K562 (cell line): ENCODE measurements around the gene FBXO22. TPM values are rescaled to one million over a fixed set of nuclear protein-coding genes. Genes with fewer than 3 reads are reported as not detected.

Experiments
- BRD4 ChIP-seq: fragments of 200-600 bp; sonication (generic); IDR thresholded peaks from 2 replicates; pipeline ENCODE4 v1.6.1; 2017; ENCODE audit warnings: inconsistent platforms
- C11orf30 ChIP-seq: fragments of 450-650 bp; IDR thresholded peaks from 2 replicates; pipeline ENCODE4 v1.6.1; 2016; ENCODE audit warnings: low read depth, mild to moderate bottlenecking
- ESRRA ChIP-seq: fragments of 450-650 bp; IDR thresholded peaks from 2 replicates; pipeline ENCODE4 v1.6.1; 2014; ENCODE audit warnings: low read depth, mild to moderate bottlenecking, moderate library complexity, borderline replicate concordance
- GTF2F1 ChIP-seq: IDR thresholded peaks from 2 replicates; pipeline ENCODE4 v1.6.1; 2011; ENCODE audit warnings: low read depth, low read length, improper control_type of control experiment
- HDAC8 ChIP-seq: fragments of 450-650 bp; IDR thresholded peaks from 2 replicates; pipeline ENCODE4 v1.6.1; 2016; ENCODE audit warnings: mild to moderate bottlenecking, missing genetic modification characterization, moderate library complexity, missing compliant biosample characterization
- HIVEP1 ChIP-seq: fragments of 250-450 bp; sonication (Bioruptor Pico); IDR thresholded peaks from 2 replicates; pipeline ENCODE4 v1.4.0; 2020; ENCODE audit warnings: mild to moderate bottlenecking
- MAFK ChIP-seq: IDR thresholded peaks from 2 replicates; pipeline ENCODE4 v1.6.1; 2011; ENCODE audit warnings: low read length, improper control_type of control experiment
- MIER1 ChIP-seq: fragments of 450-650 bp; IDR thresholded peaks from 2 replicates; pipeline ENCODE4 v1.6.1; 2016; ENCODE audit warnings: antibody characterized with exemption, mild to moderate bottlenecking, low read depth
- NFATC3 ChIP-seq: fragments of 450-650 bp; IDR thresholded peaks from 2 replicates; pipeline ENCODE4 v1.6.1; 2017; ENCODE audit warnings: mild to moderate bottlenecking
- NFE2 ChIP-seq: IDR thresholded peaks from 2 replicates; pipeline ENCODE4 v1.6.1; 2014; ENCODE audit warnings: antibody characterized with exemption, low read depth
- PPARD ChIP-seq: fragments of 250-450 bp; sonication (Bioruptor Pico); IDR thresholded peaks from 2 replicates; pipeline ENCODE4 v1.8.0; 2022; ENCODE audit warnings: inconsistent platforms, mild to moderate bottlenecking, moderate library complexity
- PURB ChIP-seq: sonication (generic); formaldehyde crosslinking; IDR thresholded peaks from 2 replicates; pipeline ENCODE4 v1.9.0; 2021; ENCODE audit warnings: low read depth, mild to moderate bottlenecking, missing genetic modification reagents
- RFX1 ChIP-seq: fragments of 450-650 bp; IDR thresholded peaks from 2 replicates; pipeline ENCODE4 v1.6.1; 2016; ENCODE audit warnings: mild to moderate bottlenecking, moderate library complexity
- SMARCC2 ChIP-seq: fragments of 450-650 bp; IDR thresholded peaks from 2 replicates; pipeline ENCODE4 v1.6.1; 2017; ENCODE audit warnings: antibody characterized with exemption, moderate library complexity, mild to moderate bottlenecking, low read depth
- SRF ChIP-seq, 2 experiments: fragments of 250-450, 450-650 bp in 1 of 2; sonication (Bioruptor Pico) in 1 of 2; sonication (generic) in 1 of 2; formaldehyde crosslinking; IDR thresholded peaks; 2 replicates each; pipeline versions ENCODE4 v1.5.0 to v1.5.1; 2020 to 2022; ENCODE audit warnings: mild to moderate bottlenecking in 1 of 2, missing genetic modification reagents in 1 of 2
- TSC22D4 ChIP-seq: fragments of 450-650 bp; IDR thresholded peaks from 2 replicates; pipeline ENCODE4 v1.6.1; 2016; ENCODE audit warnings: missing genetic modification characterization, missing biosample characterization, control low read depth
- ZNF431 ChIP-seq: sonication (generic); formaldehyde crosslinking; IDR thresholded peaks from 2 replicates; pipeline ENCODE4 v1.8.0; 2022; ENCODE audit warnings: mild to moderate bottlenecking, missing genetic modification reagents
- ZNF444 ChIP-seq: fragments of 250-450 bp; sonication (Bioruptor Pico); IDR thresholded peaks from 2 replicates; pipeline ENCODE4 v1.4.0; 2020; ENCODE audit warnings: mild to moderate bottlenecking, moderate library complexity
- ZNF449 ChIP-seq: fragments of 250-450 bp; sonication (Bioruptor Pico); IDR thresholded peaks from 2 replicates; pipeline ENCODE4 v1.8.0; 2022; ENCODE audit warnings: moderate library complexity, mild to moderate bottlenecking, inconsistent platforms
- ZNF830 ChIP-seq: fragments of 250-450 bp; sonication (Bioruptor Pico); IDR thresholded peaks from 2 replicates; pipeline ENCODE4 v1.5.0; 2021; ENCODE audit warnings: mild to moderate bottlenecking
- polyA plus RNA-seq, 8 experiments: library from polyadenylated mRNA; depleted of rRNA in 4 of 8; stranded (reverse) in 5 of 8; unstranded in 3 of 8; fragments of >200 nt; fragmentation: Nextera tagmentation in 2 of 8; fragmentation: Illumina TruSeq in 1 of 8; extraction: Ambion mirVana in 2 of 8; extraction: Trizol in 1 of 8; gene quantifications; 2 replicates each; pipeline versions ENCODE4 v1.2.1 to v1.2.3, GENCODE V29; 2011 to 2014; ENCODE audit warnings: inconsistent platforms in 1 of 8, missing spikeins in 1 of 8
- total RNA-seq, 7 experiments: library from RNA; depleted of rRNA in 6 of 7; stranded (reverse); fragments of >200 nt in 6 of 7; fragmentation: Illumina TruSeq in 2 of 7; extraction: Trizol in 2 of 7; gene quantifications; 2 replicates each; pipeline versions ENCODE4 v1.2.1 to v1.2.3, GENCODE V29; 2011 to 2021; ENCODE audit warnings: low replicate concordance in 1 of 7
- TF ChIP-seq, protein P1 (sequence below): fragments of 250-450 bp; sonication (Bioruptor Pico); IDR thresholded peaks from 2 replicates; pipeline ENCODE4 v1.5.0; 2022; ENCODE audit warnings: mild to moderate bottlenecking
- TF ChIP-seq, protein P2 (sequence below): fragments of 450-650 bp; formaldehyde crosslinking; IDR thresholded peaks from 2 replicates; pipeline ENCODE4 v1.4.0; 2020; ENCODE audit warnings: mild to moderate bottlenecking, moderate library complexity
- TF ChIP-seq, protein P3 (sequence below): fragments of 450-650 bp; IDR thresholded peaks from 2 replicates; pipeline ENCODE4 v1.6.1; 2018; ENCODE audit warnings: mild to moderate bottlenecking, low read depth; ENCODE audit not compliant: partially characterized antibody

The FBXO22 gene
- total and polyA plus RNA-seq, 9 of the 15 experiments (the other 6 are each of a cell fraction or from before 2014, with no cell fraction given) = 24.4 to 99.4 (median 66.5) TPM

DNA sequence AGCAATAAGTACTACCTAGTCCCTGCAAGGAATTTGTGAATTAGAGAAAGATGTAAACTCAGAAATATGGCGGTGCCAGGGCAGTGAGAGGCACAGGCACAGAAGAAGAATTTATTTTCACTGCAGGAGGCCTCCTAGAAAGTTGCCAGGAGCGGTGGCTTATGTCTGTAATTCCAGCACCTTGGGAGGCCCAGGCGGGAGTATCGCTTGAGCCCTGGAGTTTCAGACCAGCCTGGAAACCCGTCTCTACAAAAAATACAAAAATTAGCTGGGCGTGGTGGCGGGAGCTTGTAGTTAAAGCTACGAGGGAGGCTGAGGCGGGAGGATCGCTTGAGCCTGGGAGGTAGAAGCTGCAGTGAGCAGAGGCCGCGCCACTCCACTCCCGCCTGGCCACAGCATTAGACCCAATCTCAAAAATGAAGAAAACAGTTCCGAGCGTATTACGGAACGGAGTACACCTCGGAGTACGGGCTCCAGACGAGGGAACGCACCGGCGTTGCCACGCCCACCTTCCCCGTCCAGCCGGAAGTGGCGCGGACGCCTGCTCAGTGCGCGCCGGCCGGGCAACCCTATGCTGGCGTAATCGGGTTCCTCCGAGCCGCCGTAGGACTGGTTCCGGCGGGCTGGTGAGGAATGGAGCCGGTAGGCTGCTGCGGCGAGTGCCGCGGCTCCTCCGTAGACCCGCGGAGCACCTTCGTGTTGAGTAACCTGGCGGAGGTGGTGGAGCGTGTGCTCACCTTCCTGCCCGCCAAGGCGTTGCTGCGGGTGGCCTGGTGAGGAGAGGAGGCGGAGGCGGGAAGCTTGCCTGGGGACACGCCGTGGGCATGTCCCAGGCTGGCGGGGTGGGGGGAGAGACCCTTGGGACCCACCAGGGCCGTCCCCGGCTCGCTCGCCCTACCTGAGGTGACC is at the start of gene FBXO22 (continued):
- TF ChIP-seq ZNF830 (CRISPR knock-in tag) (0 out of 2 replicates have a peak, but pooled peaks have one; percentile 18), SRF (CRISPR knock-in tag; IDR thresholded peaks at IDR 0.05) (peak in 1 of 2 experiments; percentile 11; a peak in 1 of 4 replicates), SMARCC2 (no peak), NFE2 (0 out of 2 replicates have a peak, but pooled peaks have one; percentile 18), NFATC3 (no peak), RFX1 (peak; percentile 27; the same call in 1 of the 2 replicates), ZNF431 (CRISPR knock-in tag) (0 out of 2 replicates have a peak, but pooled peaks have one; percentile 43), HDAC8 (tag) (no peak), PURB (CRISPR knock-in tag) (no peak), PPARD (CRISPR knock-in tag) (no peak), TSC22D4 (tag) (no peak), MIER1 (no peak), GTF2F1 (no peak), ZNF449 (no peak), MAFK (no peak), ZNF444 (CRISPR knock-in tag) (no peak), ESRRA (peak; percentile 45; the same call in 1 of the 2 replicates), HIVEP1 (no peak), C11orf30 (peak; percentile 89), BRD4 (no peak)
- TF ChIP-seq, protein P1, sequence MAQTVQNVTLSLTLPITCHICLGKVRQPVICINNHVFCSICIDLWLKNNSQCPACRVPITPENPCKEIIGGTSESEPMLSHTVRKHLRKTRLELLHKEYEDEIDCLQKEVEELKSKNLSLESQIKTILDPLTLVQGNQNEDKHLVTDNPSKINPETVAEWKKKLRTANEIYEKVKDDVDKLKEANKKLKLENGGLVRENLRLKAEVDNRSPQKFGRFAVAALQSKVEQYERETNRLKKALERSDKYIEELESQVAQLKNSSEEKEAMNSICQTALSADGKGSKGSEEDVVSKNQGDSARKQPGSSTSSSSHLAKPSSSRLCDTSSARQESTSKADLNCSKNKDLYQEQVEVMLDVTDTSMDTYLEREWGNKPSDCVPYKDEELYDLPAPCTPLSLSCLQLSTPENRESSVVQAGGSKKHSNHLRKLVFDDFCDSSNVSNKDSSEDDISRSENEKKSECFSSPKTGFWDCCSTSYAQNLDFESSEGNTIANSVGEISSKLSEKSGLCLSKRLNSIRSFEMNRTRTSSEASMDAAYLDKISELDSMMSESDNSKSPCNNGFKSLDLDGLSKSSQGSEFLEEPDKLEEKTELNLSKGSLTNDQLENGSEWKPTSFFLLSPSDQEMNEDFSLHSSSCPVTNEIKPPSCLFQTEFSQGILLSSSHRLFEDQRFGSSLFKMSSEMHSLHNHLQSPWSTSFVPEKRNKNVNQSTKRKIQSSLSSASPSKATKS (CRISPR knock-in tag) = no peak
- TF ChIP-seq, protein P2, sequence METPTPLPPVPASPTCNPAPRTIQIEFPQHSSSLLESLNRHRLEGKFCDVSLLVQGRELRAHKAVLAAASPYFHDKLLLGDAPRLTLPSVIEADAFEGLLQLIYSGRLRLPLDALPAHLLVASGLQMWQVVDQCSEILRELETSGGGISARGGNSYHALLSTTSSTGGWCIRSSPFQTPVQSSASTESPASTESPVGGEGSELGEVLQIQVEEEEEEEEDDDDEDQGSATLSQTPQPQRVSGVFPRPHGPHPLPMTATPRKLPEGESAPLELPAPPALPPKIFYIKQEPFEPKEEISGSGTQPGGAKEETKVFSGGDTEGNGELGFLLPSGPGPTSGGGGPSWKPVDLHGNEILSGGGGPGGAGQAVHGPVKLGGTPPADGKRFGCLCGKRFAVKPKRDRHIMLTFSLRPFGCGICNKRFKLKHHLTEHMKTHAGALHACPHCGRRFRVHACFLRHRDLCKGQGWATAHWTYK (CRISPR knock-in tag) = no peak
- TF ChIP-seq, protein P3, sequence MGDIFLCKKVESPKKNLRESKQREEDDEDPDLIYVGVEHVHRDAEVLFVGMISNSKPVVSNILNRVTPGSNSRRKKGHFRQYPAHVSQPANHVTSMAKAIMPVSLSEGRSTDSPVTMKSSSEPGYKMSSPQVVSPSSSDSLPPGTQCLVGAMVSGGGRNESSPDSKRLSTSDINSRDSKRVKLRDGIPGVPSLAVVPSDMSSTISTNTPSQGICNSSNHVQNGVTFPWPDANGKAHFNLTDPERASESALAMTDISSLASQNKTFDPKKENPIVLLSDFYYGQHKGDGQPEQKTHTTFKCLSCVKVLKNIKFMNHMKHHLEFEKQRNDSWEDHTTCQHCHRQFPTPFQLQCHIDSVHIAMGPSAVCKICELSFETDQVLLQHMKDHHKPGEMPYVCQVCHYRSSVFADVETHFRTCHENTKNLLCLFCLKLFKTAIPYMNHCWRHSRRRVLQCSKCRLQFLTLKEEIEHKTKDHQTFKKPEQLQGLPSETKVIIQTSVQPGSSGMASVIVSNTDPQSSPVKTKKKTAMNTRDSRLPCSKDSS = no peak
